ENCODE results near the gene MAG.

MAG gene

DNA sequence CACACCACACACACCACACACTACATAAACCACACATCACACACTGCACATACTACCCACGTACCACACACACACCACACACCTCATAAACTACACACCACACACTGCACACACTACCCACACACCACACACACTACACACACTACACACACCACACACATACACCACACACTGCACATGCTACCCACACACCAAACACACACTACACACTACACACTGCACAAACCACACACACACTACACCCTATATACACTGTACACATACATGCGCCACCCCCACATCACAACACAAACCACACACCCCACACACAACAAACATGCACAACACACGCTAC is 5.5 kb downstream of the MAG start:
- DNase-seq (ENCODE audit: low read depth in 2 of 2, low spot score in 1 of 2): no peak

- DNase-seq (ENCODE audit: low read depth in 2 of 2, low spot score in 1 of 2): no peak
Measured at GRCh38 chr19:35297922-35298321, 6.0 kb downstream of the MAG start.

- DNase-seq (ENCODE audit: low read depth in 2 of 2, low spot score in 1 of 2): no peak
Measured at GRCh38 chr19:35298561-35298972, 6.6 kb downstream of the MAG start.

DNA sequence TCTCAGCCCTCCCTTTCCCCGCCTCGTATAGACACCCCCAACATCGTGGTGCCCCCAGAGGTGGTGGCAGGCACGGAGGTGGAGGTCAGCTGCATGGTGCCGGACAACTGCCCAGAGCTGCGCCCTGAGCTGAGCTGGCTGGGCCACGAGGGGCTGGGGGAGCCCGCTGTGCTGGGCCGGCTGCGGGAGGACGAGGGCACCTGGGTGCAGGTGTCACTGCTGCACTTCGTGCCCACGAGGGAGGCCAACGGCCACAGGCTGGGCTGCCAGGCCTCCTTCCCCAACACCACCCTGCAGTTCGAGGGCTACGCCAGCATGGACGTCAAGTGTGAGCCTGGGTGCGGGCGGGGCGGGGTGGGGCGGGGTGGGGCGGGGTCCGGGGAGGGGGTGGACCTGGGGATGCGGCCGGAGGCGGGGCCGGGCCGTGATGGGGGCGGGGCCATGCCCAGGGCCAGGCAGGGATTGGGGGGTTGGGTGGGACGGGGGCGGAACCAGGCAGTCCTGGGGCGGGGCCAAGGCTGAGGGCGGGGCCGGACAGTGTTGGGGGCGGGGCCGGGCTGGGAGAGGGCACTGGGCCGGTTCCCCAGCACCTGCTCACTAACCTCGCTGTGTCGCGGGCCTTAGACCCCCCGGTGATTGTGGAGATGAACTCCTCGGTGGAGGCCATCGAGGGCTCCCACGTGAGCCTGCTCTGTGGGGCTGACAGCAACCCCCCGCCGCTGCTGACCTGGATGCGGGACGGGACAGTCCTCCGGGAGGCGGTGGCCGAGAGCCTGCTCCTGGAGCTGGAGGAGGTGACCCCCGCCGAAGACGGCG is 7.8 kb downstream of the MAG start:
- no peak for DNase-seq (ENCODE audit: low read depth in 2 of 2, low spot score in 1 of 2)

- no peak for DNase-seq (ENCODE audit: low read depth in 2 of 2, low spot score in 1 of 2)
Measured at GRCh38 chr19:35300339-35300649, 8.3 kb downstream of the MAG start.

GRCh38 chr19:35301961-35302360 is 10.0 kb downstream of the MAG start:
- no peak for DNase-seq (ENCODE audit: low read depth in 2 of 2, low spot score in 1 of 2)

DNA sequence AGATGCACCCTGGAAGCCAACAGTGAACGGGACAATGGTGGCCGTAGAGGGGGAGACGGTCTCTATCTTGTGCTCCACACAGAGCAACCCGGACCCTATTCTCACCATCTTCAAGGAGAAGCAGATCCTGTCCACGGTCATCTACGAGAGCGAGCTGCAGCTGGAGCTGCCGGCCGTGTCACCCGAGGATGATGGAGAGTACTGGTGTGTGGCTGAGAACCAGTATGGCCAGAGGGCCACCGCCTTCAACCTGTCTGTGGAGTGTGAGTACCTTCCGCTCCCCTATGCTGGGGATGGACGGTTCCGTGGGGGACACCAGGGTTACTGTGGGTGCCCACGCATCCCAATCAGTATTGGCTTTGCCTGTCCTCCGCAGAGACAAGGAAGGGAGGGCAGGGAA is 10.5 kb downstream of the MAG start:
- no peak for DNase-seq (ENCODE audit: low read depth in 2 of 2, low spot score in 1 of 2)

DNA sequence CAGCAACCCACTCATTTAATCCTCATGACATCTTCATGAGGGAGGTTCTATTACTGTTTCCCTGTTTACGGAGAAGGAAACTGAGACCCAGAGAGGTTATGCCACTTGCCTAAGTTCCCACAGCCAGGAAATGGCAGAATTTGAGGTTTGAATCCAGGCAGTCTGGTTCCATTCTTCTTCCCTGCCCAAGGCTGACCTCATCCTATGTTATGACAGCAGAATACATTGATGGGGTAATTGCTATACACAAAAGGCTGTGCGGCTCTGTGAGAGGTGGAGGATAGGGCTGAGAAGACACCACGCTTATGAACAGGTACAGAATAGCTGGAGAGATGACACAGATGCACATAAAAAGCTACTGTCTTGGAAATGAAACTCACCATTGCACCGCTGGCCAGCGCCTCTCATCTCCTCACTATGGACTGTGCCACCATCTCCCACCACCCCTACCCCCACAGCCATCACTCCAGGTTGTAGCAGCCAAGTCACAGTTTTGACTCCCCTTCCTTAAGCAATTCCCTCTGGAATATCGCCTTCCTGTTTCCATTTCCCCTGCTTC is 11.5 kb downstream of the MAG start:
- no peak for DNase-seq (ENCODE audit: low read depth in 2 of 2, low spot score in 1 of 2)

GRCh38 chr19:35304036-35304435 is 12.1 kb downstream of the MAG start:
- DNase-seq (ENCODE audit: low read depth in 2 of 2, low spot score in 1 of 2): no peak

DNA sequence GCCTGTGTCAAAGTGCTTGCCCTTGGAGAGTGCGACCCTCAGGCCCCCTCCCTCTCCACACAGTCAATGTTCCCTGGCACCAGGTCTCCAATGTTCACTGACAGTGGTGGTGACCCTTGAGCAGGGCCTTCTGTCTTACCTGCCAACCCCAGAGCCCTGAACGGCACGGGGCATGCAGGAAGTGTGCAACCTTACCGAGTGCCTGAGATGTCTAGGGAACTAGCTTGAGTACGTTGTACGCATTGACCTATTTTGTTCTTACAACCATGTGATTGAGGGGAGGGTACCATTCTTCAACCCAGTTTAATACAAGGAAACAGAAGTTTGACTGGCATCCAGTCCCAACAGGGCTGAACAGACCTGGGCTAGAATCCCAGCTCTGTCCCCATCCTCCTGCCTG is 13.2 kb downstream of the MAG start:
- DNase-seq (ENCODE audit: low read depth in 2 of 2, low spot score in 1 of 2): no peak

DNA sequence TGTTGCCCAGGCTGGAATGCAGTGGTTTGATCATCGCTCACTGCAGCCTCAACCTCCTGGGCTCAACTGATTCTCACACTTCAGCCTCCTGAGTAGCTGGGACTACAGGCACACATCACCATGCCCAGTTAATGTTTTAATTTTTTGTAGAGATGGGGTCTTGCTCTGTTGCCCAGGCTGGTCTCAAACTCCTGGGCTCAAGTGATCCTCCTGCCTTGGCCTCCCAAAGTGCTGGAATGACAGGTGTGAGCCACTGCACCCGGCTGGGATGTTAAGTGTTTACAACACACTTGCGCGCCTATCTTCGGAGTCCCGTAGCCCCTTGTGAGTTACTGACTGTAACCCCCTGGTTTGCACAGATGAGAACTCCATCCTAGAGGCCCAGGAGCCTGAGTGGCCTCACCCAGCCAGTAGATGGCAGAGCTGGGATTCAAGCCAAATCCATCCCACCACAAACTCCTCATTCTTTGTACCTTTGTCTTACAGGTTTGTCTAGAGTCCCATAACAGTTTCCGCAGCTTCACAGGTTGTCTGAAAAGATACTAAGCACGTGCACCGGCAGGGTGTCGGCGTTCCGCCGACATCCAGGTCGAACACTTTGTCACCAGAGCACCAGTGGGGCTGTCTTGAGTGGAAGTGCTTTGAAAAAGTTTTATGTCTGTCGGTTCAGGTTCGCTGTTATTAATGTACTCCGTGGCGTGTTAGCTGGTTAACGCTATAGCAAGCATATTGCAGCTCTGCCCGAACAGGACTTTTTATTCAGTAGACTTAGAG is 14.7 kb downstream of the MAG start:
- DNase-seq (ENCODE audit: low read depth in 2 of 2, low spot score in 1 of 2): no peak

DNA sequence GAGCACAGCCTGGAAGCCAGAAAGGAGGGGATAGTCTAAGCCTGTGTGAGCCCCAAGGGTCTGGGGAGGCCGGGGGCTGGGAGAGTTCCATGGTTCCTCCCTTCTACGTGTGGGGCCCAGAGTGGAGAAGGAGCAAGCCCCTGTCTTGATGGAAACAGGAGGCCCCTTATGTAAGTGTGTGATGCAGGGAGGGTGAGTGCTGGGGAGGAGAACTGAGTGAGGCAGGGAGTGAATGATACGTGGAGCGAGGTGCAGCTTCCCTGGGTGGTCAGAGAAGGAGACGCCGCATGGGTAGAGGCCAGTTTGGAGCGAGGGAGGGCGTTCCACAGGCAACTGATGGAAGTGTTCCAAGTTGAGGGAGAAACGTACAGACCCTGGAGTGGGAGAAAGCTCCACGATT is 16.0 kb downstream of the MAG start:
- no peak for DNase-seq (ENCODE audit: low read depth in 2 of 2, low spot score in 1 of 2)

DNA sequence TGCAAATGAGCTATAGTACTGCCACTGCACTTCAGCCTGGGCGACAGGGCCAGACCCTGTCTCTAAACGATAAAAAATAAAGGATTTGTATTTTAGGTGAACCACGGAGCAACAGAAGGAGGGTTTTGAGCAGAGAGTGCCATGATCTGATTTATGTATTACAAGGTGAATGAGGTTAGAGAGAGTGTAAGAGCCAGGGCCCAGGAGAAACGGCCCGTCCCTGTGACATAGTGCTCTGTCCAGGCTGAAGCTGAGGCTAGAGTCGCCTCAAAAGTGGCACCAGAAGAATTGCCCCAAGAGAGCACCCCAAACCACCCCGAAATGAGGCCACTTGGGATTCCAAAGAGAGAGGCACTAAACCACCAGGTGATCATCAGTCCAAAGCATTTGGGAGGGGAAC is 16.9 kb downstream of the MAG start:
- no peak for DNase-seq (ENCODE audit: low read depth in 2 of 2, low spot score in 1 of 2)

DNA sequence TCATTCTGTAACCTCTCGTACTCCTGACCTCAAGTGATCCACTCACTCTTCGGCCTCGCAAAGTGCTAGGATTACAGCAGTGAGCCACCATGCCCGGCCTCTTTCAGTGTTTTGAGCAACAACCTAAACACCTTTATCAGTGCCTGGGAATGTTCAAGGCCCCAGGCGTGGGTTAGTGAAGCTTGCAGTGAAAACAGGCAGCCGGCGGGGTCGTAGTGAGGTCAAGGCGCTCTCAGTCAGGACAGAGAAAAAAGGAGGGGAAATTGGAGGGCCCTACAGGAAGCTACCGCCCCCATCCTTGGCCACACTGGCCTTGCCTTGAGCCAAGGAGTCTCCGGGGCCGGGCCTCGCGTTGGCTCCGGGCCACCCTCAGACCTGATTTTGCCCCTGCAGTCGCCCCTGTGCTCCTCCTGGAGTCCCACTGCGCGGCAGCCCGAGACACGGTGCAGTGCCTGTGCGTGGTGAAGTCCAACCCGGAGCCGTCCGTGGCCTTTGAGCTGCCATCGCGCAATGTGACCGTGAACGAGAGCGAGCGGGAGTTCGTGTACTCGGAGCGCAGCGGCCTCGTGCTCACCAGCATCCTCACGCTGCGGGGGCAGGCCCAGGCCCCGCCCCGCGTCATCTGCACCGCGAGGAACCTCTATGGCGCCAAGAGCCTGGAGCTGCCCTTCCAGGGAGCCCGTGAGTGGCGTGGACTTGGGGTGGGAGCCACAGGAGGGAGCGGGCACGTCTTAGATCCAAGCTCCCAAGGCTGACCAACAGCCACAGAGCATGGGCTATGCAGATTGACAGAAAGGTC is 17.7 kb downstream of the MAG start:
- no peak for DNase-seq (ENCODE audit: low read depth in 2 of 2, low spot score in 1 of 2)

DNA sequence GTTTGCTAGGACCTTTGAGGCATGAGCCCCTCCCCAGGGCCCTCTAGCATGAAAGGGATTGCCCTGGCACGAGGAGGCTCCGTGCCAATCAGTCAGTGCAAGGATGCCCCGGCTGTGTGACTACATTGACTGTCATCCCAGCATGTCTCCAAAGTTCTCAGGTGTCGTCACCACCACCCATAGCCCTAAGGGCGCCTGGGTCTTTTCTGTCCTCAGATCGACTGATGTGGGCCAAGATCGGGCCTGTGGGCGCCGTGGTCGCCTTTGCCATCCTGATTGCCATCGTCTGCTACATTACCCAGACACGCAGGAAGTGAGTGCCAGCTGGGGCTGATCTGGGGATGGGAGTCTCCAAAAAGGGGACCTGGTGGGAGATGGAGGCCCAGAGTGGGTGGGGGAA is 18.4 kb downstream of the MAG start:
- DNase-seq (ENCODE audit: low read depth in 2 of 2, low spot score in 1 of 2): no peak

- DNase-seq (ENCODE audit: low read depth in 2 of 2, low spot score in 1 of 2): no peak
Measured at GRCh38 chr19:35310811-35311465, 19.0 kb downstream of the MAG start.

DNA sequence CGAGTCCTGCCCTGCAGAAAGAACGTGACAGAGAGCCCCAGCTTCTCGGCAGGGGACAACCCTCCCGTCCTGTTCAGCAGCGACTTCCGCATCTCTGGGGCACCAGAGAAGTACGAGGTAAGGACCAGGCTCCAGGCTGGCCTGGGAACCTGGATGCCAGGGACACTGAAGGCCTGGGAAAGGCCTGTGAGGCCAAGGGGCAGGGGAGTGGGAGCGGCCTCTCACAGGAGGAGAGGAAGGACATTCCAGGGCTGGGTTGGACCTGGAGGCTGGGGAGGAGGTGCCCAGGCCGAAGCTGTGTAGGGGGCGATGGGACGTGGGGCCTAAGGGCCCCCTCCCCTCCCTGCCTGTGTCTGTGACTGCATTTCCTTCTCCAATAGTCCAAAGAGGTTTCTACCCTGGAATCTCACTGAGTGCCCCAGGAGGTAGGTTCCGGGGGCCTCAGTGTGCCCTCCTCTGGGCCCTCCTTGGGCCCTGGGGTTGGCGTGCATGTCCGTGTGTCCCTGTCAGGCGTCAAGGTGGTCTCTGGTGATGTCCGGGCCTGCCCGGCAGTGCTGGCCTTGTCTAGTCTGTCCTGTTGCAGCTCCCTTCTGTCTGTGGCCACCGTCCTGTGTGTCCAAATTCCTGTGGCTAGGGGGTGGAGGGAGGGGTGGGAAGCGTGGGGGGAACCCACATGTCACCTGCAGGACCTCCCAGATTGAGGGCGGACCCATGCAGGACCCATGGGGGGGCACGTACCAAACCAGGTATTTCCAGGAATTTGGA is 20.1 kb downstream of the MAG start:
- DNase-seq (ENCODE audit: low read depth in 2 of 2, low spot score in 1 of 2): no peak

DNA sequence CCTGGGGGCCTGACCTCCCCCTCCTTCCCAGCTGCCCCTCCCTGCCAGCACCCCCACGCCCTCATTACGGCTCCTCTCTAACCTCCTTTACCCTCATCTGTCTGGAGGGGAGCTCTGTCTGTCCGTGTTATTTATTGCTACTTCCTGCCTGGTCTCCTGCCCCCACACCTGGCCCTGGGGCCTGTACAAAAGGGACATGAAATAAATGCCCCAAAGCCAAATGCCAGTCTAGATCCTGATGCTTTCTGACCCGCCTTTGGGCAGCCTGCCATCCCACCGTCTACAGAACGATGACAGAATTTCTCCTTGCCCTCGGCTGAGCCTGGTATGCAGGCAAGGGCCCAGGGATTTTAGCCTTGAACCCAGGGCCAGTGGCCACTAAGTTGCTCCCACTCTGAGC is 21.6 kb downstream of the MAG start:
- DNase-seq (ENCODE audit: low read depth in 2 of 2, low spot score in 1 of 2): no peak

- DNase-seq (ENCODE audit: low read depth in 2 of 2, low spot score in 1 of 2): no peak
Measured at GRCh38 chr19:35314031-35314430, 22.1 kb downstream of the MAG start.

GRCh38 chr19:35314858-35315470 is 23.0 kb downstream of the MAG start:
- DNase-seq (ENCODE audit: low read depth in 2 of 2, low spot score in 1 of 2): no peak
